M059J (cell line): ENCODE results near the gene HS3ST5. TPM values are rescaled to one million over a fixed set of nuclear protein-coding genes. Genes with fewer than 3 reads are reported as not detected.
"Not testable (repeated sequence)": the region's sequence is repeated elsewhere in the genome, so short reads cannot be mapped to it uniquely, and the experiment has no call there.

Source experiments
- DNase-seq: peaks from one replicate; pipeline ENCODE4 v3.0.0-alpha.2; 2012; ENCODE audit warnings: low read depth
- total RNA-seq: library from RNA; depleted of rRNA; stranded (reverse); fragments of >200 nt; shearing (Covaris generic); gene quantifications from 2 replicates; pipeline ENCODE4 v1.2.3, GENCODE V29; 2014

HS3ST5 gene
- total RNA-seq, 1 experiment from 2014 or later = not detected

- DNase-seq = no peak
Observed at GRCh38 chr6:114276783-114277182, 66.0 kb downstream of the HS3ST5 start.

- no peak for DNase-seq
Observed at GRCh38 chr6:114274836-114275235, 68.0 kb downstream of the HS3ST5 start.

DNA sequence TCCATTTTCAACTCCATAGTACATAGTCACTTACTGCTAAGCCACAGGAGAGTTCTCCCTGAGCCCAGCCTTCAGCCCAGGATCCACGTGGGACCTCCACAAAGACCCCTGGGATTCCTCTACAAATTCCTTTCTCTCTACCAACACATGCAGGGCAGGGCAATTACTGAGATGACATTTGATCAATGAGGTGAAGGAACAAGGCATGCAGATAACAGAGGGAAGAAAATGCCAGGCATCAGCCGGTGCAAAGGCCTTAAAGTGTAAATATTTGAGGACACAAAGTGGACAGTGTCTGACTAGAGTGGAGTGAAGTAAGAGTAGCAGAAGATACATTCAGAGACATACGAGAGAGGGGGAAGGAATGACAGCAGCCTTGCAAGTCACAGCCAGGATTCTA lies 70.2 kb downstream of the HS3ST5 start:
- DNase-seq = no peak

- DNase-seq = no peak
Observed at GRCh38 chr6:114271405-114271804, 71.4 kb downstream of the HS3ST5 start.

DNA sequence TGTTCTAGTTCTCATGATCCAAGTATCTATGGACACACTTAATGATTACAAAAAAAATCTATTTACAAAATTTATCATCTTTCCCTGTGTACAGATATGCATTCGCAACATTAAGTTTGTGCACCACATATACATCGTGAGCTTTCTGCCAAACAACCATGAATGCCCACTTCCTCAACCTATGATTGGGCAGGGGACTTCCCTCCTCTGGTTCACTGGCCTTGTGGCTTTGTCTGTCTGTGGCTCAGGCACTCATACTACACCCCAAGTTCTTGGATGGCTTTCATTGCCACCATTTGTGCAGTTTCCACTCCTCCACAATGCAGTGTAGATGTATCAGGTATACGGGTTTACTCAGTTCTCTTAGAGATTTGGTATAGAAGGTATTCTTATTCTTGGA lies 74.9 kb downstream of the HS3ST5 start:
- no peak for DNase-seq

- DNase-seq = no peak
Observed at GRCh38 chr6:114260810-114261209, 82.0 kb downstream of the HS3ST5 start.

DNA sequence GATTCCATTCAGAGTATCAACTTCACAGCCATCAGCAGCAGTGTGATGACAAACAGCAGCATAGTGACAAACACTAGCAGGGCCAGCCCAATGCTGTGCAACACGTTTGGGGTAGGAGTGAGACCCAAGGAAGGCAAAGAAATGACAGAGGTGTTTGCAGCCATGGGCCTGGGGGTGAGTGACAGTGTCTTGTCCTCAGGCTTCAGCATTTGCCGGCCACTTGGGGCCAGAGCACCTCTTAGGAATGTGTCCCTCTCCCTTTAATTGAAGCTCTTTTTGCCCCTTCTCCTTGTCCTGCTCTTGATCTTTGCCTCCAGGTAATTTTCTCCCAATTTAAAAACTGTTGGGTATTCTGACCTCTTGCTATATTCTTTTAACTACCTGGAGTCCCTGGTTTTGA lies 84.4 kb downstream of the HS3ST5 start:
- DNase-seq = no peak

DNA sequence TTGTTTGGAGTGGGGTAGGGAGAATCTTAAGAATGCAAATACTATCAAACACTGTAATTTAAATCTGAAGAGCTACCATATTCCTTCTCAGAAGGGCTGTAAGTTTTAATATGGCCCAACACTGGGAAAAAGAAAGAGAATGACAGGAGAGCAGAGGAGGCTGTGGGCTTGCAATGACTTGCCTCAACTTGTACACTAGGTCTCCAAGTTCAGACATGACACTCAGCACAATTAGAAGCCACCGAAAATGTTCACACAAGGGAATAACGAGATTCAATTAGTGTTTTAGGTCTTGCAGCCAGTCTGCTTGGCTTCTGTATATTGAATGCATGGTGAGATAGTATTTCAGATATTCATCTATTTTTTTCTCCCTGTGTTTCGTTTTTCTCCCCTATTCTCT lies 89.4 kb downstream of the HS3ST5 start:
- DNase-seq = no peak

DNA sequence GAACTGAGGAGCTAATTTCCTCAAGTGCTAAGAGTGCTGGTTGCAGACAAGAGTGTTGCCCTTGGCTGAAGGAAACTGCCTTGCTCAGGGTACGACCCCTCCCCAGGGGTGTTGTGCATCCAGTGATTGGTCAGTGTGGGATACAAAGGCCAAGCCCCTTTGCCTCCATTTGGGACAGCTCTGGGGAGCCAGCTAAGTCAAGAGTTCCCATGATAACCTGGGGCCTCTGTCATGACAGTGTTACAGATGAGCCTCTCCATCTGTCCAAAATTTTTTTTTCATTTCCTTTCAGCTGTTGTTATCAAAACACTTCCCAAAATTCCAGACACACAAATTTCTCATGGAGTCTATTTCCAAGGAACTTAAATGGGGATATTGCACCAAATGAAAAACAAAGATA lies 93.3 kb downstream of the HS3ST5 start:
- DNase-seq = no peak

- DNase-seq = no peak
Observed at GRCh38 chr6:114247101-114247500, 95.7 kb downstream of the HS3ST5 start.

GRCh38 chr6:114240796-114241195 lies 102.0 kb downstream of the HS3ST5 start:
- peak; percentile 3 for DNase-seq

GRCh38 chr6:114228675-114229074 lies 114.1 kb downstream of the HS3ST5 start:
- no peak for DNase-seq

DNA sequence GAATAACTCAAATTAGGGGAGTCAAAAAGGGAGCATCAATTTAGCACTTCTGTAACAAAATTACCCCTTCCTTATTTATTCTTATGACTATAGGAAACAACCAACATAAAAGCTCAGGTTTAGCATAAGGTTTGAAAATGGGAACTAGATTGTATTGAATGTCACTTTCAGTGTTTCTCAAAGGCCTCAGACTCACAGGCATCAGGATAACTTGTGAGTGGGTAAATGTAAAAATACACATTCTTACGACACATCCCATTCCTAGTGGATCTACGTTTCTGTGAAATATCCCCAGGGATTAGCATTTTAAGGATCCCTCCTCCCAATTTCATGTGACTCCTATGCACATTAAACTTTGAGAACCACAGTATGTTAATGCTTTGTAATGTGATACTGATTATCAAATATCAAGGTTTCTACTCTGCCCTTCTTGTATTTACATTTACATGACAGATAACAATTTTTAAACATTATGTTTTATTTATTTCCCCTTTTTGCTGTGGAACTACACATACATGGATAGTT lies 114.8 kb downstream of the HS3ST5 start:
- no peak for DNase-seq

GRCh38 chr6:114220241-114220640 lies 122.6 kb downstream of the HS3ST5 start:
- no peak for DNase-seq

GRCh38 chr6:114218437-114219340 lies 124.1 kb downstream of the HS3ST5 start:
- no peak for DNase-seq

GRCh38 chr6:114217996-114218395 lies 124.8 kb downstream of the HS3ST5 start:
- not testable (repeated sequence) for DNase-seq

- no peak for DNase-seq
Observed at GRCh38 chr6:114216789-114217467, 125.9 kb downstream of the HS3ST5 start.

GRCh38 chr6:114210467-114210866 lies 132.4 kb downstream of the HS3ST5 start:
- no peak for DNase-seq

- DNase-seq = no peak
Observed at GRCh38 chr6:114203460-114203859, 139.4 kb downstream of the HS3ST5 start.

GRCh38 chr6:114202389-114202788 lies 140.4 kb downstream of the HS3ST5 start:
- DNase-seq = no peak

DNA sequence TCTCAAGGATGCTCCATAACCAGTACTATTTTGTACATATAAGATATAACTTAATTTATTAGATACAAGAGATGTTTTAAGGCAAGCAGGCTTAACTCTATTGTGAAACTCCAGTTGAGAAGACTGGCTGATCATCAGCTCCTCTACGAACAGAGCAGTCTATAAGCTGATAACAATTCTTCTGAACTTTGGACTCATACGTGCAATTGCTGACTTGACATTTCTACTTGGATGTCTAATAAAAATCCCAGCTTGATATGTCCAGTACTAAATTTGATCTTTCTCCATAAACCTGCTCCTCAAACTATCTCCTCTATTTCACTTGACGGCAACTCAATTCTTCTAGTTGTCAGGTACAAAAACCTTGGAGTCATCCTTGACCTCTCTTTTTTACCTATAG lies 141.9 kb downstream of the HS3ST5 start:
- no peak for DNase-seq

DNA sequence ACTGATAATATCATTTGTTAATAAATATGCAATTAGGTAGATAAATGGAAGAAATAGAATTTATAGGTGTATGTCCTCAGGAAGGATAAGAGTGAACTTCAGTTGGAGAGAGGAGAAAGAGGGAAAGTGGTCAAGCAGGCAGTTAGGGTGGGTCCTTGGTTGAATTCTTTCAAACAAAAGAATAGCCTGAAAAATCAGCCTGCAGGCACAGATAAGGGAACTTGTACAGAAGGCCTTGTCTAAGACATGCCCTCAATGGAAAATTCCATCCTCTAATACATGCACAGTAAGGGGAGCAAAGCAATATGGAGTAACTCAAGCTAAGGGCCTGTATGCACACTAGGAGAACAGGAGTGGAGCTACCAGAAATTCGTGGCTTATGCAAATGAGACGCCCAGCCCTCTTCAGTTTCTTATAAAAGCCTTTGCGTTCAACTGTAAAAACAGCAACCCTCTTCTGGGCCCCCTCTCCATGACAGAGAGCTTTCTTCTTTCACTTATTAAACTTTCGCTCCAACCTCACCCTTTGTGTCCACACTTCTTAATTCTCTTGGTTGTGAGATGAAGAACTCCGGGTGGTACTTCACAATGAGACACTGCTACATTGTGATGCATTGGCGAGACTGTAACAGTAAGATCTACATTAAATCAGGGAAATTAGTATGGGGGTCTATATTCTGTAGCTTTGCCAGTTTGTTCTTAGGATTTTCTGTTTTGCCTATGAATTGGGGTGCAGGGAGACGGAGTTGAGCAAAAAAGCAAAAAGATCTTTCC lies 147.0 kb downstream of the HS3ST5 start:
- DNase-seq = no peak
